ENCODE results near the gene NPHP4.

Gene NPHP4

DNA sequence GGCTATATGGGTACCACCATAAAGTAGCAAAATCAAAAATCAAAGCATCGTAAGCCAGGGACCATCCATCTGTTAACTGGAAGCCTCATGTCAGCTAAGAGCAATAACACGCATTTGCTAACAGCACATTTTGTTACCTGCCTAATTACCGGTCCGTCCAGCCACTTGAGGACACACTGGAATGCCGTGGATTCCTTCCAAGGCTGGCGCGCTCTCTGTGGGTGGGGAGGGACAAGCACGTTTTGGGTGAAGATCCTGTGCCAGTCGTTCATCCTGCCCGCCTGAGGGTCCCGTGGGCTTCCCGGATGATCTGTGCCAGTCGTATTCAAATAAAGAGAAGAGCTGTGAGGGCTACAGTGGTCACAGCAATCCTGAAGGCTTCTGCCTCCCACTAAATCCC is 6.2 kb downstream of the NPHP4 start:
- Histone ChIP-seq H3K27me3 (replicated peaks) (no peaks in the 10 kb centered on the region), H3K27ac (no peak overlapping the region), H3K4me3 (ENCODE audit: low read depth, low read length) (no peak overlapping the region), H3K36me3 (replicated peaks) (no peaks in the 10 kb centered on the region)
- DNase-seq = no peak
- TF ChIP-seq, protein P1, sequence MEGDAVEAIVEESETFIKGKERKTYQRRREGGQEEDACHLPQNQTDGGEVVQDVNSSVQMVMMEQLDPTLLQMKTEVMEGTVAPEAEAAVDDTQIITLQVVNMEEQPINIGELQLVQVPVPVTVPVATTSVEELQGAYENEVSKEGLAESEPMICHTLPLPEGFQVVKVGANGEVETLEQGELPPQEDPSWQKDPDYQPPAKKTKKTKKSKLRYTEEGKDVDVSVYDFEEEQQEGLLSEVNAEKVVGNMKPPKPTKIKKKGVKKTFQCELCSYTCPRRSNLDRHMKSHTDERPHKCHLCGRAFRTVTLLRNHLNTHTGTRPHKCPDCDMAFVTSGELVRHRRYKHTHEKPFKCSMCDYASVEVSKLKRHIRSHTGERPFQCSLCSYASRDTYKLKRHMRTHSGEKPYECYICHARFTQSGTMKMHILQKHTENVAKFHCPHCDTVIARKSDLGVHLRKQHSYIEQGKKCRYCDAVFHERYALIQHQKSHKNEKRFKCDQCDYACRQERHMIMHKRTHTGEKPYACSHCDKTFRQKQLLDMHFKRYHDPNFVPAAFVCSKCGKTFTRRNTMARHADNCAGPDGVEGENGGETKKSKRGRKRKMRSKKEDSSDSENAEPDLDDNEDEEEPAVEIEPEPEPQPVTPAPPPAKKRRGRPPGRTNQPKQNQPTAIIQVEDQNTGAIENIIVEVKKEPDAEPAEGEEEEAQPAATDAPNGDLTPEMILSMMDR (IDR thresholded peaks at IDR 0.05; ENCODE audit: low read depth, low read length, missing control alignments) = no peak
- in situ Hi-C loops (cut with HindIII; ENCODE audit: low pct_ligation_motif_present, low sequenced_read_pairs) = no loop called here

DNA sequence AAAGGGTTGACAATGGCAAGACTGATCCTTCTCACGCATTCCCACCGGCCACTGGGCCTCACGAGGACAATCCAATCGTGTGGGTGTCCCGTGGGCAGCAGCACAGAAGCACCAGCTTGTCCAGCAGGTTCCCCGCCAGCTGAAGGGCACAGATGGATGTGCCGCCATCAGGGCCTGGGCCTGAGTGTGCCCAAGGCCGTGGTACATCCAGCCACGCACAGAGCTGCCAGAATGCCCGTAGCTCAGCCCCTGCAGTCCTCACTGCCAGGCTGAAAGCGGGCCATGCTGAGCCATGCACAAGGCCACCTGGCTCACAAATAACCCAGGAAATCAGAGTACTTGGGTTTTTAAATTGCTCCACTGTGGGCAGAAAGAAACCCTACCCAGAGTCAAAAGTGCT is 7.0 kb downstream of the NPHP4 start:
- TF ChIP-seq, protein P1 (IDR thresholded peaks at IDR 0.05; ENCODE audit: low read depth, low read length, missing control alignments) = no peak
- H3K4me3 ChIP-seq (ENCODE audit: low read depth, low read length) = no peak overlapping the region
- no peak overlapping the region for H3K27ac ChIP-seq
- in situ Hi-C loops (cut with HindIII; ENCODE audit: low pct_ligation_motif_present, low sequenced_read_pairs) = no loop called here
- no peaks in the 10 kb centered on the region for H3K36me3 ChIP-seq (replicated peaks)
- no peaks in the 10 kb centered on the region for H3K27me3 ChIP-seq (replicated peaks)
- DNase-seq = no peak

DNA sequence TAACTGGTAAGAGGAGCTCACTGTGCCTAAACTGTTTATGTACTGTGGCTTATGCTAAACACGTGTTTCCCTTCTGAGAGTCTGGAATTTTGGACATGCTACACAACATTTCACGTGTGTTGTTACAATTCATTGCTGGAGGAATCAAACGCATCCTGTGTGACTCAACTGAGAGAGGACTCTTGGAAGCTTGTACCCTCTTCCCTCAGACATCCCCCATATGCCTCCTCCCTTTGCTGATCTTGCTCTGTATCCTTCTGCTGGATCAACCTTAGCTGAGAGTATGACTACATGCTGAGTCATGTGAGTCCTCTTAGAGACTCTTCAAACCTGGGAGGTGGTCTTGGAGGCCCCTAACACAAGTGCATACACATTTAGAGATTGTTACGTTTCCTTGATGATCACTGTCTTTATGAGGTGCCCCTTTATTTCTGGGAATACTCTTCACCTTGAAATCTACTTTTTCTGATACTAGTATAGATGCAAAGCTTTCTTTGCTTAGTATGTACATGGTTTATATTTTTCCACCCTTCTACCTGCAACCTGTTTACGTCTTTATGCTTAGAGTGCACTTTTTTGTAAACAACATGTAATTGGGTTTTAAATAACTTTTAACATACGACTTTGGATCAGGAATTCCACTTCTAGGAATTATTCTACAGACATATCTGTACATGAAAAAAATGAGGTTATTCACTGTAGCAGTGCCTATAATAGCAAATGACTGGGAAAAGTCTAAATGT is 8.7 kb downstream of the NPHP4 start:
- in situ Hi-C loops (cut with HindIII; ENCODE audit: low pct_ligation_motif_present, low sequenced_read_pairs) = no loop called here
- DNase-seq = peak; percentile 44

DNA sequence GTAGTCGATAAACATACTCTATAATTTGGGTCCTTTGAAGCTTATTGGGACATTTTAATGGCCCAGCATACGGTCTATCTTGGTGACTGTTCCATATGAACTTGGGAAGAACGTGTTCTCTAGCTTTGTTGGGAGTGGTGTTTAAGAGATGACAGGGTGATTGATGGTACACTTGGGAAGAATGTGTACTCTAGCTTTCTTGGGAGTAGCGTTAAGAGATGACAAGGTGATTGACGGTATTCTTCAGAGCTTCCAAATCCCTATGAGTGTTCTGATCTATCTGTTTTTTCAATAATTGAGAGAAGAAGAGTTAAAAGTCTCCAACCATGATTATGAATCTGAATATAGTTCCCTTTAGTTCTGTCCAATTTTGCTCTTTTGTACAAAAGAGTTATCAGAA is 9.4 kb downstream of the NPHP4 start:
- TF ChIP-seq, protein P1 (IDR thresholded peaks at IDR 0.05; ENCODE audit: low read depth, low read length, missing control alignments) = no peak
- Histone ChIP-seq H3K27ac (no peak overlapping the region), H3K36me3 (replicated peaks) (no peaks in the 10 kb centered on the region), H3K4me3 (ENCODE audit: low read depth, low read length) (no peak overlapping the region), H3K27me3 (replicated peaks) (no peaks in the 10 kb centered on the region)
- DNase-seq = no peak
- in situ Hi-C loops (cut with HindIII; ENCODE audit: low pct_ligation_motif_present, low sequenced_read_pairs) = no loop called here

More for the DNA sequence above, 8.7 kb downstream of the NPHP4 start:
- no peak overlapping the region for H3K4me3 ChIP-seq (ENCODE audit: low read depth, low read length)
- TF ChIP-seq, protein P1 (IDR thresholded peaks at IDR 0.05; ENCODE audit: low read depth, low read length, missing control alignments) = no peak
- no peaks in the 10 kb centered on the region for H3K27me3 ChIP-seq (replicated peaks)
- H3K27ac ChIP-seq = no peak overlapping the region
- no peaks in the 10 kb centered on the region for H3K36me3 ChIP-seq (replicated peaks)

DNA sequence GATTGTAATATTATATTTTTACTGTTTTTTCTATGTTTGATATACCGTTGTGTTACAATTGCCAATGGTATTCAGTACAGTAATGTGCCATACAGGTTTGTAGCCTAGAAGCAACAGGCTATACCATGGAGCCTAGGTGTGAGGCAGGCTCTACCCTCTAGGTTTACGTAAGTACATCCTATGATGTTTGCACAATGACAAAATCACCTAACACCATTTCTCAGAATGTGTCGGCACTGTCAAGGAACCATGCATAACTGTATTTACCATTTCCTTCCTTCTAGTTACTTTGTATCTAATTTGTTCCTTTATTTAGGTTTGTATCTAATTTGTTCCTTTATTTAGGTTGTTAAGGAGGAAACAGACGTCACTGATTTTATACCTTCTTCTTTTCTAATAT is 9.9 kb downstream of the NPHP4 start:
- in situ Hi-C loops (cut with HindIII; ENCODE audit: low pct_ligation_motif_present, low sequenced_read_pairs) = no loop called here

More for the DNA sequence above, 9.9 kb downstream of the NPHP4 start:
- Histone ChIP-seq H3K27ac (no peak overlapping the region), H3K36me3 (replicated peaks) (no peaks in the 10 kb centered on the region), H3K27me3 (replicated peaks) (no peaks in the 10 kb centered on the region), H3K4me3 (ENCODE audit: low read depth, low read length) (no peak overlapping the region)
- TF ChIP-seq, protein P1 (IDR thresholded peaks at IDR 0.05; ENCODE audit: low read depth, low read length, missing control alignments) = no peak
- DNase-seq = no peak

Data from brain microvascular endothelial cell (primary cell).